OCI-LY7 (cell line): ENCODE results near the gene HPCAL4. TPM values are rescaled to one million over a fixed set of nuclear protein-coding genes. Genes with fewer than 3 reads are reported as not detected.

Experiments
- small RNA-seq: library from RNA; depleted of rRNA; stranded (forward); fragments of <200 nt; gene quantifications from one replicate; pipeline ENCODE3, GENCODE V24; 2014
- total RNA-seq, 2 experiments: library from RNA; depleted of rRNA in 1 of 2; stranded (reverse); fragments of >200 nt in 1 of 2; shearing (Covaris generic) in 1 of 2; gene quantifications; 2 replicates each; pipeline ENCODE4 v1.2.3, GENCODE V29; 2014 to 2022

HPCAL4 gene
- total RNA-seq, 2 experiments from 2014 or later: not detected

Small RNA genes lying within 50 kb of the gene (small RNA-seq; reads per million reads assigned to genes)
- not detected for gene RNU7-121P

Other genes starting within 250 kb of the HPCAL4 start
- gene BMP8A, start 199.8 kb downstream of the HPCAL4 start, total RNA-seq (2014; rRNA removed; shearing (Covaris generic)): 0.32 and 0.64 TPM in 2 replicates
- 0.44 TPM in 1 of 2 replicates, not detected in the other for gene BMP8A, start 199.8 kb downstream of the HPCAL4 start, total RNA-seq (2022)
- gene PABPC4, start 114.6 kb downstream of the HPCAL4 start, total RNA-seq (2014; rRNA removed; shearing (Covaris generic)): 132 and 166 TPM in 2 replicates
- gene PABPC4, start 114.6 kb downstream of the HPCAL4 start, total RNA-seq (2022): 292 and 315 TPM in 2 replicates
- gene HEYL, start 51.8 kb downstream of the HPCAL4 start, total RNA-seq (2014; rRNA removed; shearing (Covaris generic)): not detected in 2 replicates
- gene HEYL, start 51.8 kb downstream of the HPCAL4 start, total RNA-seq (2022): not detected in 2 replicates
- gene NT5C1A, start 19.3 kb downstream of the HPCAL4 start, total RNA-seq (2014; rRNA removed; shearing (Covaris generic)): not detected in 2 replicates
- not detected in 2 replicates for gene NT5C1A, start 19.3 kb downstream of the HPCAL4 start, total RNA-seq (2022)
- gene PPIE, start 47.4 kb upstream of the HPCAL4 start, total RNA-seq (2014; rRNA removed; shearing (Covaris generic)): 53.6 and 54.5 TPM in 2 replicates
- gene PPIE, start 47.4 kb upstream of the HPCAL4 start, total RNA-seq (2022): 64.8 and 71.9 TPM in 2 replicates
- gene OXCT2, start 79.9 kb upstream of the HPCAL4 start, total RNA-seq (2014; rRNA removed; shearing (Covaris generic)): 0.10 and 0.79 TPM in 2 replicates
- 0.17 TPM in 1 of 2 replicates, not detected in the other for gene OXCT2, start 79.9 kb upstream of the HPCAL4 start, total RNA-seq (2022)
- gene BMP8B, start 97.4 kb upstream of the HPCAL4 start, total RNA-seq (2014; rRNA removed; shearing (Covaris generic)): 0.05 TPM in 1 of 2 replicates, not detected in the other
- 0.24 and 0.34 TPM in 2 replicates for gene BMP8B, start 97.4 kb upstream of the HPCAL4 start, total RNA-seq (2022)
- 24.8 and 29.6 TPM in 2 replicates for gene TRIT1, start 192.1 kb upstream of the HPCAL4 start, total RNA-seq (2014; rRNA removed; shearing (Covaris generic))
- gene TRIT1, start 192.1 kb upstream of the HPCAL4 start, total RNA-seq (2022): 22.6 and 22.9 TPM in 2 replicates
- 0.41 and 1.6 TPM in 2 replicates for gene MYCL, start 210.5 kb upstream of the HPCAL4 start, total RNA-seq (2014; rRNA removed; shearing (Covaris generic))
- gene MYCL, start 210.5 kb upstream of the HPCAL4 start, total RNA-seq (2022): 1.0 and 1.3 TPM in 2 replicates